ENCODE measurements around the gene SUN5. TPM values are rescaled to one million over a fixed set of nuclear protein-coding genes. Genes with fewer than 3 reads are reported as not detected.
"Not testable (repeated sequence)": the region's sequence is repeated elsewhere in the genome, so short reads cannot be mapped to it uniquely, and the experiment has no call there.

Gene SUN5
- not detected in 2 replicates for total RNA-seq

GRCh38 chr20:33004141-33004751 lies at the start of gene SUN5:
Gene SUN5 (minus strand): TSS chr20:33004433. CDS start chr20:33004340, 93 bp downstream.
- DNase-seq (ENCODE audit: extremely low read depth, low read depth, low spot score) = no peak

DNA sequence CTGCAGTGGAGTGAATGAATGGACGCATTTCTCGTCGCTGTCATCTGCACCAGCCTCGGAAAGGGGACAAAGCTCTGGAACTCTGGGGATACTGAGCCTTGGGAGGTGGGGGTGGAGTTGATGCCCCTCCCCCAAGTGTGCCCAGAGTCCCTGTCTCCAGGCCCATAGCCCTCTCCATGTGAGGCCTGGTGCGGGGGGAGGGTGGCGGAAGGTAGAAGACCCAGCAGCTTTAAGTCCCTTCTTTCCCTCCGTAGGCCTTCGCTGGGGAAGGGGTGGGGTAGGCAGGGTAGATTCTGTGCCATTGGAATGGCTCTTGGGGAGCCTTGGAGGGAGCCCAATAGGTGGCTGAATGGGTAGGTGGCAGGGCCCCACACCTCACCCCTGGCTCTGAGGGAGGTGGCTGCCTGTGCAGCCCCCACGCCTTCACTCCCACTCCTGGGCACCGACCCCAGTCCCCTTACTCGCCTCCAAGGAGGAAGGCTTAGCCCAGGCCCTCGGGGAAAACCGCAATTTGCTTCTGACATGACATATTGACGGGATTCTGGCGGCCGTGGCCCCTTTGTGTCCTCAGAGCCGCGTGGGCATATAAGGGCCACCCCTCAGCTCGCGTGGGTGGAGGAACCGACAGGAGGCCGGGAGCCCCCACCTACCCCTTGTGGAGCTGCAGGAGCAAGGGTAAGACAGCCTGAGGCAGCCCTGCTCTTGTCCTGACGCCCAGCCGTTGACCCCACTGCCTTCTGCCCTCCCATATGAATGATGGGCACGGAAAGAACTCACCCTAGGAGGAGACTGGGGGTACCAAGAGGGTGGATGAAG lies 49.3 kb upstream of the SUN5 start, which contains the start of gene BPIFB3:
BPIFB3 (plus strand) TSS at position 613 of the 816 bp plus-strand sequence. CDS start 1,533 bp downstream, outside the sequence.
- no peak for DNase-seq (ENCODE audit: extremely low read depth, low read depth, low spot score)

- no peak for DNase-seq (ENCODE audit: extremely low read depth, low read depth, low spot score)
These were observed 47.1 kb upstream of the SUN5 start for GRCh38 chr20:33051333-33051732.

- no peak for DNase-seq (ENCODE audit: extremely low read depth, low read depth, low spot score)
These were observed 42.2 kb upstream of the SUN5 start for GRCh38 chr20:33046412-33046811.

DNA sequence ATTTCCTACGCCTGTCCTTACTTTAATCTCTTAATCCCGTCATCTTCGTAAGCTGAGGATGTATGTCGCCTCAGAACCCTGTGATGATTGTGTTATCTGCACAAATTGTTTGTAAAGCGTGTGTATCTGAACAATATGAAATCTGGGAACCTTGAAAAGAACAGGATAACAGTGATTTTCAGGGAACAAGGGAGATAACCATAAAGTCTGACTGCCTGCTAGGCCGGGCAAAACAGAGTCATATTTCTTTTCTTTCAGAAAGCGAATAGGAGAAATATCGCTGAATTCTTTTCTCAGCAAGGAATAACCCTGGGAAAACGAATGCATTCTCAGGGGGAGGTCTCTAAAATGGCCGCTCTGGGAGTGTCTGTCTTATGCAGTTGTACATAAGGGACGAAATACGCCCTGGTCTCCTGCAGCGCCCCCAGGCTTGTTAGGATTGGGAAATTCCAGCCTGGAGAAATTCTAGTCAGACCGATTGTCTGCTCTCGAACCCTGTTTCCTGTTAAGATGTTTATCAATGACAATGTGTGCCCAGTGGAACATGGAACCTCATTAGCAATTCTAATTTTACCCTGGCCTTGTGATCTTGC lies 41.0 kb upstream of the SUN5 start:
- not testable (repeated sequence) for DNase-seq (ENCODE audit: extremely low read depth, low read depth, low spot score)

- no peak for DNase-seq (ENCODE audit: extremely low read depth, low read depth, low spot score)
These were observed 39.5 kb upstream of the SUN5 start for GRCh38 chr20:33043731-33044181.

GRCh38 chr20:33042983-33043730 lies 38.9 kb upstream of the SUN5 start:
- no peak for DNase-seq (ENCODE audit: extremely low read depth, low read depth, low spot score)

DNA sequence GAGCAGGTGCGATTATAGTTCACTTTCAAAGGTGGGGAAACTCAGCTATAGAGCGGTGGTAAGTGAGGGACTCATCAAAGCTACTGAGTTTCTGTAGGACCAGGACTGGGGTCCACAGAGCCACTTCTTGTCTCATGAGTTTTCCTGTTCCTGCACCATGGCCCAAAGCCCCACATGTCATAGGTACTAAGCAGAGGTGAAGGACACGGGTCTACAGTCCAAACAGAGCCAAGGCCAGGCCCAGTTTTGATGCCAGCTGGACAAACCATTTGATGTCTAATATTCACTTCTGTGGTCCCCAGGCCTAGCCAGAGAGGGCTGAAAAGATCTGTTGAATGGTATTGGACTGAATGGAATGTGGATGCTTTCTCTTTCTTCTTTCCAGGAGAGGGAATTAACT lies 38.2 kb upstream of the SUN5 start:
- no peak for DNase-seq (ENCODE audit: extremely low read depth, low read depth, low spot score)

- no peak for DNase-seq (ENCODE audit: extremely low read depth, low read depth, low spot score)
These were observed 34.0 kb upstream of the SUN5 start for GRCh38 chr20:33038243-33038642.

DNA sequence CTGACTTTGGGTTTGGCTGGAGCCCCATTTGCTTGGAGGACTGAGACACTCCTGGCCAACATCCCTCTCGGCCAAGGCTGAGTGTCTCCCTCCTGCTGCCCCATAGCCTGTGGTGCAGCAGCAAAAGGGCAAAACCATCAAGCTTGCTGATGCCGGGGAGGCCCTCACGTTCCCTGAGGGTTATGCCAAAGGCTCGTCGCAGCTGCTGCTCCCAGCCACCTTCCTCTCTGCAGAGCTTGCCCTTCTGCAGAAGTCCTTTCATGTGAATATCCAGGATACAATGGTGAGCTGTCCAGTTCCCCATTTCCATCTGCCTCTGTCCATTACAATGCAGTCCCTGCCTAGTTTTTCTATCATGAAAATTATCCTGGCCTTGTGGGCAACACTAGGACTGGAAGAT lies 33.2 kb upstream of the SUN5 start:
- no peak for DNase-seq (ENCODE audit: extremely low read depth, low read depth, low spot score)

- DNase-seq (ENCODE audit: extremely low read depth, low read depth, low spot score) = no peak
These were observed 30.8 kb upstream of the SUN5 start for GRCh38 chr20:33034901-33035492.

DNA sequence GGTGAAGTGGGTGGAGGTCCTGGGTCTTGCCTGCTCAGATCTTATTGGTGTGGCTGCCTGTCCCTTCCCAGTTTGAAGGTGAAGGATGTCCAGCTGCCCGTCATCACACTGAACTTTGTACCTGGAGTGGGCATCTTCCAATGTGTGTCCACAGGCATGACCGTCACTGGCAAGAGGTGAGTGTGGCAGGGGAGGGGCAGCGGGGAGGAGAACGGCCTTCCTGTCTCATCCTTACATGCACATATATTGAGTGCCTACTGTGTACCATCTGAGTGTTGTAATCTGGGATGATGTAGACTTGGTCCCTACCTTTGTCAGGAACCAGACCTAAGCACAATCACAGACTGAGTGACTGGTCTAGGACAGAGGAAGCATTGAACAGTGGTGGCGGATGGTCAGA lies 29.9 kb upstream of the SUN5 start:
- DNase-seq (ENCODE audit: extremely low read depth, low read depth, low spot score) = no peak

DNA sequence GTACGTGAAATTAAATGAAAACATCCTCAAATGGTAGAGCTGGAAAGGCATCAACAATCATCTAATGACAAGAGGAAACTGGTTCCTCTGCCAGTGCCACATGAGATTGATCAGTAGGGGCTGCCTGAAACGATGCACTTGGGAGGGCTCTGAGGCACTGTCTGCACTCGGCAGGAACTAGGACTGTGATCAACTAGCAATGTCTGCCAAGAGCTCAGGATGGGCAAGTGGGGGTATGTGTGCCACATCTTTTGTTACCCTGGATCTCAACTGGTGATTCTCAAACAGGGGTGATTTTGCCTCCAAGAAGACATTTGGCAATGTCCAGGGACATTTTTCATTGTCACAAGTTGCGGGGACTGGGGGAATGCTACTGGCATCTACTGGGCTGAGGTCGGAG lies 29.1 kb upstream of the SUN5 start:
- DNase-seq (ENCODE audit: extremely low read depth, low read depth, low spot score) = no peak

- DNase-seq (ENCODE audit: extremely low read depth, low read depth, low spot score) = no peak
These were observed 28.3 kb upstream of the SUN5 start for GRCh38 chr20:33032555-33032954.

- no peak for DNase-seq (ENCODE audit: extremely low read depth, low read depth, low spot score)
These were observed 27.3 kb upstream of the SUN5 start, which contains the start of gene BPIFB6 for GRCh38 chr20:33031531-33031930. Gene BPIFB6 (plus strand): TSS chr20:33031648. CDS start chr20:33031648, 0 bp downstream.

- no peak for DNase-seq (ENCODE audit: extremely low read depth, low read depth, low spot score)
These were observed 26.3 kb upstream of the SUN5 start for GRCh38 chr20:33030569-33030968.

DNA sequence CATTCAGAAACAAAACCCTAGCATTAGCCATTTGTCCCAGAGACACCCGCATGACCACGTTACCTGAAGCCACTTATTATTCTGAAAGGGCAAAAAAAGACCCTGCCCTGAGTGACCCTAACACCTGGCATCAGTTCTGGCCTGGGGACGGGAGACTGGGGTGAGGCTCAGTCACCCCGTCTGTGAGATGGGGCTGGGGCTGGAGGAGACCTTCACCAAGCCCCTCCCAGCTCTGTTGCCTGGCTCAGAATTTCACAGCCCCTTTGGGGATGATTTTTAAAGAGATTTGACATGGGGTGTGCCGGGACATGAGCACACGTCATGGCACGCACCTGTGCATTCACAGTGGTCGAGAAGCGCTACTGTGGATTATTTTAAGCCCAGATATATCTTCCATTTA lies 25.8 kb upstream of the SUN5 start:
- no peak for DNase-seq (ENCODE audit: extremely low read depth, low read depth, low spot score)

- no peak for DNase-seq (ENCODE audit: extremely low read depth, low read depth, low spot score)
These were observed 24.6 kb upstream of the SUN5 start for GRCh38 chr20:33028875-33029274.

- DNase-seq (ENCODE audit: extremely low read depth, low read depth, low spot score) = no peak
These were observed 23.8 kb upstream of the SUN5 start for GRCh38 chr20:33027769-33028751.

All from glomerular endothelial cell (primary cell).